CD4-positive, alpha-beta T cell (primary cell): ENCODE measurements around the gene CWC27. TPM values are rescaled to one million over a fixed set of nuclear protein-coding genes. Genes with fewer than 3 reads are reported as not detected.

Source experiments
- ATAC-seq: fragments of 200-7000 bp; cut with Tn5 transposase; one replicate; pipeline ENCODE4 v1.10.0; 2022; ENCODE audit warnings: mild to moderate bottlenecking; ENCODE audit not compliant: poor library complexity
- CTCF ChIA-PET: fragments of 350-600 bp; sonication (Branson Sonifier 250); formaldehyde crosslinking; loops from one replicate; lab custom pipeline; 2021; ENCODE audit warnings: antibody characterized with exemption, inconsistent platforms; lab: Charles Lee
- POLR2A ChIA-PET: fragments of 350-600 bp; sonication (Branson Sonifier 250); formaldehyde crosslinking; loops from one replicate; lab custom pipeline; 2021; ENCODE audit warnings: antibody characterized with exemption, inconsistent platforms; lab: Charles Lee
- DNase-seq, 14 experiments: peaks; one replicate each; pipeline ENCODE4 v3.0.0-alpha.2; 2013 to 2020; ENCODE audit warnings: mixed read lengths in 2 of 14
- H3K27ac ChIP-seq, 2 donors: one replicate each; pipeline versions ENCODE4 v1.5.1 to v1.7.0; 2013; ENCODE audit warnings: low read length in 2 of 2, low read depth in 1 of 2, mild to moderate bottlenecking in 1 of 2
- H3K27me3 ChIP-seq, 2 experiments: 1 replicate in 1 of 2; 2 replicates in 1 of 2; pipeline versions ENCODE4 v1.6.1 to v1.7.0; 2013; ENCODE audit warnings: low read length in 2 of 2, control low read depth in 1 of 2, mild to moderate bottlenecking in 1 of 2, moderate library complexity in 1 of 2; ENCODE audit not compliant: insufficient read depth in 2 of 2, control insufficient read depth in 1 of 2
- H3K36me3 ChIP-seq: one replicate; pipeline ENCODE4 v1.6.1; 2013; ENCODE audit warnings: low read length, control low read depth; ENCODE audit not compliant: insufficient read depth
- H3K4me1 ChIP-seq: one replicate; pipeline ENCODE4 v1.6.1; 2013; ENCODE audit warnings: low read length, control low read depth; ENCODE audit not compliant: insufficient read depth
- H3K4me3 ChIP-seq: one replicate; pipeline ENCODE4 v1.5.1; 2013; ENCODE audit warnings: mild to moderate bottlenecking, low read length, moderate library complexity
- H3K9me3 ChIP-seq, 2 experiments: 1 replicate in 1 of 2; 2 replicates in 1 of 2; pipeline versions ENCODE4 v1.6.1 to v1.7.0; 2013; ENCODE audit warnings: low read length in 2 of 2, mild to moderate bottlenecking in 2 of 2, control low read depth in 1 of 2, moderate library complexity in 1 of 2; ENCODE audit not compliant: control insufficient read depth in 1 of 2, insufficient read depth in 1 of 2
- H3K27ac Mint-ChIP-seq: one replicate; pipeline ENCODE4 v1.8.0; 2020; ENCODE audit warnings: mixed read lengths
- H3K27me3 Mint-ChIP-seq: one replicate; pipeline ENCODE4 v1.8.0; 2021; ENCODE audit warnings: mixed read lengths
- H3K36me3 Mint-ChIP-seq: one replicate; pipeline ENCODE4 v1.8.0; 2021; ENCODE audit warnings: low read depth, mixed read lengths
- H3K4me1 Mint-ChIP-seq: one replicate; pipeline ENCODE4 v1.8.0; 2021; ENCODE audit warnings: low read depth, mixed read lengths
- H3K4me3 Mint-ChIP-seq: one replicate; pipeline ENCODE4 v1.8.0; 2020; ENCODE audit warnings: mild to moderate bottlenecking, mixed read lengths
- H3K9me3 Mint-ChIP-seq: one replicate; pipeline ENCODE4 v1.8.0; 2020; ENCODE audit warnings: mixed read lengths
- intact Hi-C, 2 experiments: fragments of 100-400 bp; cut with DNase I in 1 of 2; cut with micrococcal nuclease in 1 of 2; formaldehyde crosslinking; loops; one replicate each; pipeline versions ENCODE4 v1.15.1 to v1.9.0; 2023 to 2025; cut with DNase I, micrococcal nuclease
- total RNA-seq, 174 experiments: library from RNA in 2 of 174; stranded (reverse) in 2 of 174; gene quantifications; one replicate each; pipeline ENCODE4 v1.2.3 and lab custom pipeline; 2021 to 2026
- TF ChIP-seq, protein P1 (sequence below): fragments of 200-600 bp; IDR thresholded peaks from one replicate; pipeline ENCODE4 v1.8.0; 2022; ENCODE audit warnings: antibody characterized with exemption, mild to moderate bottlenecking

CWC27 gene
- total RNA-seq, 2 experiments from 2014 or later: 14.2 to 14.5 TPM

DNA sequence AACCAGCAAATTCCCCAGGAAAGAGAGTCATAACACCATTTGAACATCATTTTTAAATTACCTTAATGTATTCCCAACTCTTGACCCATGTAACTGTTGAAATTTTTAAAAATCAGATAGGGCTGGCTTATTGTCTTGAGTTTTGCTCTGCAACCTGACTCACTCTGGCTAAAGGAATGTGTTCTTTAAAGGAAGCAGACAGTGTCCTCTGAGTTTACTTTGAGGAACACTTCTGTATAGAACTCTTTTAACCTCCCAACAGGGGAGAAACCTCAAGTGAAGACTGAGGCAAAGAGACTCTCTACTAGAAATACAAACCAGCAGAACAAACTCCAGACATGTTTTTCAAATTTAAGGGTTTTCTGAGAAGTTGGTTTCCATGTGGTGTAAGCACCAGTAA, 248.9 kb downstream of the CWC27 start:
- Histone ChIP-seq H3K27ac (no peak overlapping the region), H3K4me3 (no peak overlapping the region), H3K27me3 (no peaks in the 10 kb centered on the region), H3K36me3 (no peaks in the 10 kb centered on the region), H3K9me3 (no peaks in the 10 kb centered on the region), H3K4me1 (no peaks in the 10 kb centered on the region)
- CTCF ChIA-PET: no interaction called here
- Mint-ChIP-seq H3K27ac (no peak overlapping the region), H3K9me3 (no peaks in the 10 kb centered on the region), H3K36me3 (no peaks in the 10 kb centered on the region), H3K27me3 (no peaks in the 10 kb centered on the region), H3K4me1 (peaks cover 18% of the 10 kb centered on the region), H3K4me3 (no peak overlapping the region)
- ATAC-seq (no peak), DNase-seq (no peak)
- TF ChIP-seq, protein P1, sequence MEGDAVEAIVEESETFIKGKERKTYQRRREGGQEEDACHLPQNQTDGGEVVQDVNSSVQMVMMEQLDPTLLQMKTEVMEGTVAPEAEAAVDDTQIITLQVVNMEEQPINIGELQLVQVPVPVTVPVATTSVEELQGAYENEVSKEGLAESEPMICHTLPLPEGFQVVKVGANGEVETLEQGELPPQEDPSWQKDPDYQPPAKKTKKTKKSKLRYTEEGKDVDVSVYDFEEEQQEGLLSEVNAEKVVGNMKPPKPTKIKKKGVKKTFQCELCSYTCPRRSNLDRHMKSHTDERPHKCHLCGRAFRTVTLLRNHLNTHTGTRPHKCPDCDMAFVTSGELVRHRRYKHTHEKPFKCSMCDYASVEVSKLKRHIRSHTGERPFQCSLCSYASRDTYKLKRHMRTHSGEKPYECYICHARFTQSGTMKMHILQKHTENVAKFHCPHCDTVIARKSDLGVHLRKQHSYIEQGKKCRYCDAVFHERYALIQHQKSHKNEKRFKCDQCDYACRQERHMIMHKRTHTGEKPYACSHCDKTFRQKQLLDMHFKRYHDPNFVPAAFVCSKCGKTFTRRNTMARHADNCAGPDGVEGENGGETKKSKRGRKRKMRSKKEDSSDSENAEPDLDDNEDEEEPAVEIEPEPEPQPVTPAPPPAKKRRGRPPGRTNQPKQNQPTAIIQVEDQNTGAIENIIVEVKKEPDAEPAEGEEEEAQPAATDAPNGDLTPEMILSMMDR: no peak
- POLR2A ChIA-PET: no interaction called here
- intact Hi-C loops: no loop called here

DNA sequence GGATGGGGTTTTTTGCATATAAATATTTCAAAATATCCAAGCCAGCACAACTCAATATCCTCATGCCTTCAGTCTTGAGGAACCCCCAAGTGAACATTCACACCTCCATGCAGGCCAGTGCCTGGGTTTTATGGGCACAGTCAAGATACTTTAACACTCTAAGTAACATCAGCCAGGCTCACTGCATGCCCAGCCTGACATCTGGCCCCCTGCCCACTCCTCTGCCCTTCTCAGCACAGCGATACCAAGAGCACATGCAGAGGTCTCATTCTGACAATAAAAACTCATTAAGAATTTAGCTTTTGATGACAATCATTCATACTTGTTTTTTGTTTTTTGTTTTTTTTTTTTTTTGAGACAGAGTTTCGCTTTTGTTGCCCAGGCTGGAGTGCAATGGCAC, 250.0 kb downstream of the CWC27 start:
- Mint-ChIP-seq H3K4me1 (peaks cover 18% of the 10 kb centered on the region), H3K36me3 (no peaks in the 10 kb centered on the region), H3K9me3 (no peaks in the 10 kb centered on the region), H3K27ac (no peak overlapping the region), H3K27me3 (no peaks in the 10 kb centered on the region), H3K4me3 (no peak overlapping the region)
- POLR2A ChIA-PET: no interaction called here
- H3K36me3 ChIP-seq: no peaks in the 10 kb centered on the region
- intact Hi-C loops: no loop called here
- H3K27me3 ChIP-seq: no peaks in the 10 kb centered on the region
- H3K9me3 ChIP-seq: no peaks in the 10 kb centered on the region
- H3K4me3 ChIP-seq: no peak overlapping the region
- TF ChIP-seq, protein P1: no peak
- ATAC-seq: no peak
- no peak for DNase-seq
- no peak overlapping the region for H3K27ac ChIP-seq
- no peaks in the 10 kb centered on the region for H3K4me1 ChIP-seq
- CTCF ChIA-PET: no interaction called here

DNA sequence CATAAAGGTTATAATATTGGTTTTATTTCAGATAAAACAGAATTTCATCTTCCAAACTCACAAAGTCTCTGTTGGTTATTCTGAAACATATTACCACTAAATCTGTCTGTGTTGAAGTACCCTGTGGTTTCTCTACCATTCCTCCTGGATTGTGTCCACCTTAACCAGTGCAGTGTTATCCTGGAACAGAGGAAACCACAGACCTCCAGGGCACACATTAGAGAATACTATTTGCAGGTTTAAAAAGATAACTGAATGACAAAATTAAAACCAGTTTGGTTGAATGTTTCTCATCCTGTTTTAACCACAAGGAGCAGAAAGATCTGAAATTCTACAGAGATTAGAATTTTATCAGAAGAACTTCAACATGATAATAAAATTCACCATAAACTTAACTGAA, 251.8 kb downstream of the CWC27 start:
- Histone ChIP-seq H3K36me3 (no peaks in the 10 kb centered on the region), H3K9me3 (no peaks in the 10 kb centered on the region), H3K4me1 (no peaks in the 10 kb centered on the region), H3K4me3 (no peak overlapping the region), H3K27ac (no peak overlapping the region), H3K27me3 (no peaks in the 10 kb centered on the region)
- no peak overlapping the region for H3K4me3 Mint-ChIP-seq
- no peak for DNase-seq
- H3K27me3 Mint-ChIP-seq: no peaks in the 10 kb centered on the region
- TF ChIP-seq, protein P1: no peak
- POLR2A ChIA-PET: no interaction called here
- no peaks in the 10 kb centered on the region for H3K36me3 Mint-ChIP-seq
- H3K9me3 Mint-ChIP-seq: no peaks in the 10 kb centered on the region
- CTCF ChIA-PET: no interaction called here
- no peak overlapping the region for H3K27ac Mint-ChIP-seq
- intact Hi-C loops: no loop called here
- peaks cover 18% of the 10 kb centered on the region for H3K4me1 Mint-ChIP-seq
- no peak for ATAC-seq
